ENCODE measurements around the gene OR6B3. TPM values are rescaled to one million over a fixed set of nuclear protein-coding genes. Genes with fewer than 3 reads are reported as not detected.

Gene OR6B3
- total RNA-seq, 3 donors from 2014 or later: not detected

DNA sequence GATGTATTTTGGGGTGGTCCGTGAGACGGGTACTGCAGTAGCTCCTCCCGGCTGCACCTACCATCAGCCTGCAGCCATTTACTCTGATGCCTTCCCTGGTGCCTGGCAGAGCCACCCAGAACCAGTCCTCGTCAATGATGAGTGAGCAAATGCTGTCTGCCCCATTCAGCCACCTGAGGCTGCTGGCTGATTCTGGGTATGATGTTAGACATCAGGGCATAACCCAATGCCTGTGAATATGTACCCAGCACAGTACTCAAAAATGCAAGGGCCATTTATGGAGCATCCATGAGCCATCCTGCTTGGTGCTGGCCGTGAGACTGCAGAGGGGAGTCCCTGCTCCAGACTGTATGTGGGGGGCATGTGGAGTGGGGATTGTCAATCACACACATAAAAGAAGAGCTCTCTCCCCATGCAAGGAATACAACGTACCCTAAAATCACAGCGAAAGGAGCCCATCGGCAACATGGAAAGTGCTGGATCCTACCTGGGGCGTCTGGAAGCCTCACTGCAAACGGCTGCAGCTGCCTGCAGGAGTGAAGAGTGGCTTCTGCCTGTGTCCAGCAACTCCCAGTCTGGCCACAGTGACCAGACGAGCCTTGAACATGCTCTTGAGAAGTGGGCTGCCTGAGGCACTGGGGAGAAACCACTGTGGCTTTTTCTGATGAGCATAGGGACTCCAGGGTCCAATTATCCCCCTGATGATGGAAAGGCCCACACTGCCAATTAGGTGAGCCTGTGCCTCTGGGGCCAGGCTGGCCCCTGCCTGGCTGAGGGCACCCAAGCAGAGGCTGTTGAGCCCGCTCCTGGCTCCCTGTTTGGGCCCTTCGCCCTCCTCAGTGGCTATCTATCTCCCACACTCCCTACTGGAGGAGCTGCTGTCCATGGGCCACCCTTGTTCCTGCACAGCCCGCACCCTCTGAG is 20.7 kb downstream of the OR6B3 start:
- no peak overlapping the region for H3K4me3 ChIP-seq
- intact Hi-C loops (cut with DNase I, micrococcal nuclease): no loop called here
- no peak for ATAC-seq
- DNase-seq: no peak
- no peaks in the 10 kb centered on the region for H3K36me3 ChIP-seq (ENCODE audit: low read depth)
- H3K9me3 ChIP-seq: no peaks in the 10 kb centered on the region
- H3K4me1 ChIP-seq (ENCODE audit: low read depth): no peaks in the 10 kb centered on the region
- TF ChIP-seq, protein P1, sequence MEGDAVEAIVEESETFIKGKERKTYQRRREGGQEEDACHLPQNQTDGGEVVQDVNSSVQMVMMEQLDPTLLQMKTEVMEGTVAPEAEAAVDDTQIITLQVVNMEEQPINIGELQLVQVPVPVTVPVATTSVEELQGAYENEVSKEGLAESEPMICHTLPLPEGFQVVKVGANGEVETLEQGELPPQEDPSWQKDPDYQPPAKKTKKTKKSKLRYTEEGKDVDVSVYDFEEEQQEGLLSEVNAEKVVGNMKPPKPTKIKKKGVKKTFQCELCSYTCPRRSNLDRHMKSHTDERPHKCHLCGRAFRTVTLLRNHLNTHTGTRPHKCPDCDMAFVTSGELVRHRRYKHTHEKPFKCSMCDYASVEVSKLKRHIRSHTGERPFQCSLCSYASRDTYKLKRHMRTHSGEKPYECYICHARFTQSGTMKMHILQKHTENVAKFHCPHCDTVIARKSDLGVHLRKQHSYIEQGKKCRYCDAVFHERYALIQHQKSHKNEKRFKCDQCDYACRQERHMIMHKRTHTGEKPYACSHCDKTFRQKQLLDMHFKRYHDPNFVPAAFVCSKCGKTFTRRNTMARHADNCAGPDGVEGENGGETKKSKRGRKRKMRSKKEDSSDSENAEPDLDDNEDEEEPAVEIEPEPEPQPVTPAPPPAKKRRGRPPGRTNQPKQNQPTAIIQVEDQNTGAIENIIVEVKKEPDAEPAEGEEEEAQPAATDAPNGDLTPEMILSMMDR (IDR thresholded peaks at IDR 0.05): no peak

DNA sequence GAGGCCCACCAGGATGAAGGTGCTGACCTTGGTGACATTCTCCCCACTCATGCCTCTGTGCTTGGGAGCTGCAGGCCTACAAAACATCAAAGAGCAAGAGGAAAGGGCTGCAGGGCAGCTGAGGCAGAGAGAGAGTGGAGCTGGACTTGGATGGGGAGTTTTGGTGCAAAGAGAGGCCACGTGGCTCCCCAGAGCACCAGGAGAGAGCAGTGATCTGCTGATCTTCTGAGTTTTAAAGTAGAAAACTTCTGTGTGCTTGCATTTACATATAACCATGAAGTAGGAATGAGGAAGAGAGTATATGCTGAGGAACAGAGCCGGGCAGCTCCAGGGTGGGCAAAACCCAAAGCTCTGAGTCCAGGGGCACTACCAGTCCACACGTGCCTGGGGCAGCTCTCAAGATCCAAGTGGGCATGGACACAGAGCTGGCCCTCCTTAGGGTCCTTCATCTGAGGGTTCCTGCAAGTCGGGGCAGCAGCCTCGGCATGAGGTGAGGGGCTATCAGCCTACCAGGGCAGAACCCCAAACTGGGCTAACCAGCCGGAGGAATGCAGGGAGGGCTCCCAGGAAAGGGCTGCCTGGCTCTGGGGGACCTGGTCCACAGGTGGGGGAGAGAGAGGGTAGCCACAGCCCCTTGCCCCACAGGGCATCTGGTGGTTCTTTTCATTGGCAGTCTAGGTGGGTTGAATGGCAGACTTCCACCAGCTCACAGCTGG is 22.8 kb downstream of the OR6B3 start, which contains the start of gene OR6B2:
Gene OR6B2, minus strand, starts transcription at position 51 of the 716 bp plus-strand sequence. Its CDS starts 0 bp downstream, at position 51.
- no peak within 1 kb of the TSS for H3K4me3 ChIP-seq
- H3K36me3 ChIP-seq (ENCODE audit: low read depth): no peaks in the 10 kb centered on the region
- H3K9me3 ChIP-seq: no peaks in the 10 kb centered on the region
- intact Hi-C loops (cut with DNase I, micrococcal nuclease): no loop called here
- DNase-seq: no peak
- no peaks in the 10 kb centered on the region for H3K4me1 ChIP-seq (ENCODE audit: low read depth)
- ATAC-seq: no peak
- TF ChIP-seq, protein P1 (IDR thresholded peaks at IDR 0.05): no peak

DNA sequence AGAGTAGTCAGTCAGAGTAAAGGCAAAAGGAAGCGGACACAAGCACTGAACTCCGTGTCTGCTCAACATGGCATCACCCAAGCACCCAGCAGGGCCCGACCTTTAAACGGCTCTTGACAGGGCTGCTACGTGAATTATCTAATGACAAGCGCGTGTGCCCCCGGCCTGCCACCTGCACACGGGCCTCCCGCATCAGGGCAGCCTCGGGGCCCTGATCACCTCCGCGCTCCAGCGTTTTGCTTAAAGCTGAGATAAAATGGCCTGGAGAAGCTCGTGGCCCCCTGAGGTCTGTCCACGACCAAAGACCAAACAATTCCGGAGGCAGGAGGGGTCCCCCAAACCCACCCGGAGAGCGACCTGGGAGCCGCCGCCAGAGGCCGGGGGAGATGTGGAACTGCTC is 28.6 kb downstream of the OR6B3 start:
- TF ChIP-seq, protein P1 (IDR thresholded peaks at IDR 0.05): no peak
- no peaks in the 10 kb centered on the region for H3K4me1 ChIP-seq (ENCODE audit: low read depth)
- intact Hi-C loops (cut with DNase I, micrococcal nuclease): no loop called here
- peak; percentile 48 for ATAC-seq
- peaks cover 5% of the 10 kb centered on the region for H3K36me3 ChIP-seq (ENCODE audit: low read depth)
- H3K4me3 ChIP-seq: peak overlapping the region; percentile 90
- no peaks in the 10 kb centered on the region for H3K9me3 ChIP-seq
- DNase-seq: peak in 1 of 3 donors; percentile 22

DNA sequence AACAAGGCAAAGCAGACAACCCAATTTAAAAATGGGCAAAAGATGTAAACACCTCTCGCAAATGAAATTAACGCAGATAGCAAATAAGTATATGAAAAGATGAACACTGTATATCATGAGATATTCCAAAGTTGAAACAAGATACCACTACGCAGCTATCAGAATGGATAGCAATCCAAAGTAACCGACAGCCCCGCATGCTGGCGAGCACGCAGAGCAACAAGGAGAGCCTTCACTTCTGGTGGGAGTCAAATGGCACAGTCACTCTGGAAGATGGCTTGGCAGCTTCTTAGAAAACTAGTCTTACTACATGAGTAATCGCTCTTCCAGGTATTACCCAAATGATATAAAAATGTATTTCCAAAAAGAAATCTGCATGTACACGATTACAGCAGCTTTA is 29.5 kb downstream of the OR6B3 start:
- Histone ChIP-seq H3K36me3 (ENCODE audit: low read depth) (peaks cover 5% of the 10 kb centered on the region), H3K4me1 (ENCODE audit: low read depth) (no peaks in the 10 kb centered on the region), H3K9me3 (no peaks in the 10 kb centered on the region), H3K4me3 (no peak overlapping the region)
- TF ChIP-seq, protein P1 (IDR thresholded peaks at IDR 0.05): no peak
- intact Hi-C loops (cut with DNase I, micrococcal nuclease): no loop called here
- ATAC-seq: no peak
- no peak for DNase-seq

DNA sequence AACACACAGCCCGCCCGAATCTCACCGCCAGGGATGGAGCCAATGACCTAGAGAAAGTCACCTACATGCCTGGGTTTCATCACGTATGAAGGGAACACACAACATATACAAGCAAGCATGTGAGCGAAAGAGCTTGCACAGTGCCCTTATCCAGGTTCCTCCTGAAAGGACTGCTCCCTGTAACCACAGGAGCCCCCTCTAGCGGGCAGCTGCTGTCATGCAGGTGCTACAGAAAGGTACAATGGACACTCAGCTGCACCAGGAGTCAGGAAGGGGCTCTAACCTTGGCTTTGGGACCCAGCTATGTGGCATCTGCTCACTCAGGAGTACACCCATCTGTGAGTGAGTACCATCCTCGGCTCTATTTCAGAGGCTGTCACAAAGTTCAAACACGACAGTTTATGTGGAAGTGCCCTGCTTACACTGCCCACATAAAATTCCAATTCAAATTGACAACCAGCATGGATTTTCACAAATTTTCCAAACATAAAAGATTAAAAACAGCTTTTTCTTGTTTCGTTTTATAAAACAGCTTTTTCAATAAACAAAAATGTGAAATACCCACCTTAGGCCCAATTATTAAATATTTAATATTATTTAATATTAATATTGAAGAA is 31.7 kb downstream of the OR6B3 start:
- intact Hi-C loops (cut with DNase I, micrococcal nuclease): no loop called here
- ATAC-seq (peak; percentile 57), DNase-seq (peak; percentile 68 to 87 (median 82))
- Histone ChIP-seq H3K9me3 (no peaks in the 10 kb centered on the region), H3K36me3 (ENCODE audit: low read depth) (peaks cover 11% of the 10 kb centered on the region), H3K4me1 (ENCODE audit: low read depth) (no peaks in the 10 kb centered on the region), H3K4me3 (no peak overlapping the region)
- TF ChIP-seq, protein P1 (IDR thresholded peaks at IDR 0.05): peak; percentile 86

Measured in mucosa of descending colon (tissue), 3 donors.